ENCODE measurements around the gene HPN. TPM values are rescaled to one million over a fixed set of nuclear protein-coding genes. Genes with fewer than 3 reads are reported as not detected.

Gene HPN
- total RNA-seq, 2 experiments from 2014 or later, result not detected

Other genes with a start within 250 kb of the HPN start
- 1 to 10 TPM in 1 of 2 experiments, under 1 TPM in 1; 0.84 to 1.1 TPM for gene ZNF30, start 114.8 kb upstream of the HPN start, total RNA-seq
- 1 to 10 TPM; 6.8 to 8.9 TPM for gene ZNF792, start 77.5 kb upstream of the HPN start, total RNA-seq
- 100 to 1,000 TPM; 221 to 229 TPM for gene GRAMD1A, start 41.4 kb upstream of the HPN start, total RNA-seq
- 1 to 10 TPM; 1.4 to 2.3 TPM for gene SCN1B, start 11.3 kb upstream of the HPN start, total RNA-seq
- not detected for gene FXYD3, start 74.1 kb downstream of the HPN start, total RNA-seq
- gene LGI4, start 93.3 kb downstream of the HPN start, total RNA-seq, result under 1 TPM; 0.69 to 0.70 TPM
- 1 to 10 TPM; 2.1 to 2.4 TPM for gene FXYD1, start 97.1 kb downstream of the HPN start, total RNA-seq
- gene FXYD7, start 101.5 kb downstream of the HPN start, total RNA-seq, result 10 to 100 TPM; 15.3 to 15.6 TPM
- gene FXYD5, start 113.0 kb downstream of the HPN start, total RNA-seq, result 100 to 1,000 TPM; 587 to 615 TPM
- not detected for gene FAM187B, start 187.0 kb downstream of the HPN start, total RNA-seq
- 10 to 100 TPM; 45.0 to 47.9 TPM for gene LSR, start 207.3 kb downstream of the HPN start, total RNA-seq
- 100 to 1,000 TPM; 335 to 344 TPM for gene USF2, start 227.2 kb downstream of the HPN start, total RNA-seq
- gene HAMP, start 240.8 kb downstream of the HPN start, total RNA-seq, result 1 to 10 TPM; 1.5 to 1.6 TPM